HG02759 (cell line): ENCODE results near the gene SDHB.
"Not testable (repeated sequence)": the region's sequence is repeated elsewhere in the genome, so short reads cannot be mapped to it uniquely, and the experiment has no call there.

Experiments used
- ATAC-seq: cut with Tn5 transposase; IDR thresholded peaks from one replicate; pipeline ENCODE4 v1.9.1; 2021; ENCODE audit warnings: mild to moderate bottlenecking, moderate library complexity; ENCODE audit not compliant: unreplicated experiment

SDHB gene

DNA sequence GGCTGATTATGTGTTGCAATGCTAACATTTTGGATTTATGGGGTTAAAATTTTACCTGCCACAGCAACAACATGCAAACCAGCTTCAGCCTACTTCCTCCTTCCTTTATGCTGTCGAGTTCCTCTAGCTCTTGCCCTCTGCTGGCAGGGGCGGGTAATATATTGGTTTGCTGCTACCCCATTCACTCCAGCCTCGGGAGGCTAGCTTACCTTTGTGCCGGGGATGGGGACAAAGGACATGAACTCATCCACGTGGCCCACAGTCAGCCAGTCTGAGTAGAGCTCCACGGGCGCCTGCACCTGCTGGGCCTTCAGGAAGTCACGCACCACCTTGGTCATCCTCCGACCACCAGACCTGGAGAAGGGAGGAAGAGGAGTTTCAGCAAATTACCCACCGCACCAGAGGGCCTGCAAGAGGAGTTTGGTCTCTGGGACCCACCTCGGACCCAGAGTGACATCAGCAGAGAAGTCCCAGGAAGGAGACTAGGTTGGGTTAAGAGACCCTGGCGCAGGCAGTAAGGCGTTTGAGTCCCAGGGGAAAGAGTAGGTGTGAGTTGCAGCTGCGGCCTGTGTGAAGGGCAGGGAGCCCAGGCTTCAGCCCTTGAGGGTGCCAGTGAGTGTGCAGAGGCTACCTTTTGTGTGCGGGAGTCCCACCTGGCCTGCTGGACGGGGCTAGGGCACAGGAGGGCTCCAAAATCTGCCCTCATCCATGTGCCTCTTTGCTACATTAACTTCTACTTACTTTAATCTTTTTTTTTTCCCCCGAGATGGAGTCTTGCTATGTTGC lies 21.8 kb upstream of the SDHB start:
- ATAC-seq = no peak

DNA sequence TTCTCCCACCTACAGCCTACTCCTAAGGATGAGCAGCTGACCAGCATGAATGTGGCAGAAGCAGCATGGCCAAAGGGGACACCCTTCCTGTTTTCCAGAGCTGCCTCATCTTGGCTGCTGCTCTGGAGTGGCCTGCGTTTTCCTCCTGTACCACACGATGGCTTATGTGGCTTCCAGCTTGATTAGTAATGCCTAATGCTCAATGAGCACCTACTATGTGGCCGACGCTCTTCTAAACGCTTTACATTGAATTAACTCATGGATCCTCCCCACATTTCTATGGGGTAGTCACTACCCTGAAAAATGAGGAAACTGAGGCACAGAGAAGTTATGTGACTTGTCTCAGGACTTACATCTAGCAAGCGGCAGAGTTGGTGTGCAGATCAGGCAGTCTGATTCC lies 18.0 kb upstream of the SDHB start:
- ATAC-seq = no peak

DNA sequence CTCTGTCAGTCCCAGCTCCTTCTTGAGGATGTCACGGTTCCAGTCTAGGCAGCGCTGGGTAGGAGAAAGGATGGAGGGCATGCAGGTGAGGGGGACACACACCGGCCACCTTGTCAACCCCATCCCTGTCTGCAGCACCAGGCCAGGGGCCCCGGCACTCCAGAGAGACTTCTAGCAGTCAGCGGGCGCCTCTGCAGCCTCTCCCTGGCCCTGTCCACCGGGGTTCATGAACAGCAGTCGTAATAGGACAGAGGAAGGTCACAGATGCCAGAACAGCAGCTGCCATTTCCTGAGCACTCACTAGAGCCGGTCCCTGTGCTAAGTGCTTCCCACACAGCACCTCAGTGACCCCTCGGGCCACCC lies 16.3 kb upstream of the SDHB start:
- ATAC-seq = no peak

DNA sequence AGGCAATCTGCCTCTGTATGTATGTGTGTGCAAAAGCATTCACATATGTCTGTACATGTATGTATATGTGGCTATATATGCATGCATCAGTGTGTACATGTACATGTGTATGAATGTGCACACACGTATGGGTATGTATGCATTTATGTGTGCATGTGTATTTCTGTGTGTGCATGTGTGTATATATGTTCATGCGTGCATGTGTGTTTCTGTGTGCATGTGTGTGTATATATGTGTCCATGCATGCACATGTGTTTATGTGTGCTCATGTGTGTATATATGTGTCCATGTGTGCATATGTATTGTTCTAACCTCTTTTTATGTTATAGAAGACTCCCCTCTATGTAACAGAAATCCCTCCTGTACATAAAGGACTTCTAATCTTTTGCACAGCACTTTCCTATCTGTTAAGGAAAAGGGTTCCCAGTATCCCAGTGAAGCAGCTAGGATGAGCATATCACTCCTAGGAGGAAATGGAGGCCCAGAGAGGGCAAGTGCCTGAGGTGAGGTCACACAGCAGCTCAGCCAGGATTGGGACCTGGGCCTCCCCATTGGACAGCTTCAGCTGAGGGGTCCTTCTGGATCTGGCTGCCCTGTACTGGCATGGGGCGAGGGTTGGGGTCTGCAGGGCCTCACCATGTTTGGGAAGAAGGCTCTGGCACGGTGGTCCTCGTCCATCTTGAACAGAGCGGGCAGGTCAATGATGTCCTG lies 15.8 kb upstream of the SDHB start:
- ATAC-seq = no peak

DNA sequence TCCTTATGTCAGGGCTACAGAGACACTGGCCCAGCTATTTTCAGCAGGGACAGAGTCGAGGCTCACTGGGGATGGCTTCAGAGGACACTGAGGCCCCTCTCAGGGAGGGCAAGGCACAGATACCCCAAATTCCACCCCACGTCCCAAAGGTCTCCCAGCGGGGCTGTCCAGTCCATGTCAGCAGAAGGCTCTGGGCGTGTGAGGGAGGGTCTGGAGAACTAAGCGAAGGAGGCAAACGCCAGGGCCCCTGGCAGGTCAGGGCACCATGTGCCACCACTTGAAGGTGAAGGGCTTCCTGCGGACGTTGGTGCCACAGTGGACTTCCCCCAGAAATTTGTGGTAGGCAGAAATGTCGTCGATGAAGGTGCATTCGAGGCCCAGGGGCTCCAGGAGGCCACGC lies 15.0 kb upstream of the SDHB start:
- no peak for ATAC-seq

DNA sequence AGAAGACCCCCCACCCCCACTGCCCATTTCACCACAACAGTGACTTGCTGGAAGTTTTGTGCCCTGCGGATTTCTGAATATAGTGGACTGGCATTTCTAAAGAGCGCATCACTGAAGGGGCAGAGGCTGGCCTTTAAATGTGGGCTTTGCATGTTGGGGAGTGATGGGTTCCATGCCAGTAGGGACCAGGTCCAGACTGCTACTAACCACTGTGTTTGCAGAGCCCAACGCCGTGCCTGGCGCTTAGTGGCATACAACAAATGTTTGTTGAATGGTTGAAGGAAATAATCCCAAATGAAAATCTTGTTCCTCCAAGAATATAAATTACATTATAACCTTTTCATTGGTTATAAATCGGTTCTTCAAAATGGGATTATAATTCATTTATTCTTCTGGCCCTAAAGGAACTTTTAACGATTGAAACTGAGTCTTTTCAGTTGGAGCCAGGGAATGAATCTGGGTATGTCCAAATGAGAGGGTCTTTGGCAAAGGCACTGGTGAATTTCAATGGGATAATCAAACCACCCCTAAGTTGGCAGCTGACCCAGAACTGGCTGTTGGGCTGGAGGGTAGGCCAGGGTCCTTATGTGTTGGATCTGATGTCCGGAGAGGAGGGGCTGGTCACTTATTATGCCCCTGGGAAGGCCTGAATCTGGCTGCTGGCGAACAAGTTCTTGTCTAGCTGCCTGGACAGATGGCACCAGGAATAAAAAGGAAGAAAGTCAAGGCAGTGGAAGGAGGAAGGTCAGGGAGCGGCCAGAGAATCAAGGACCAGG lies 13.8 kb upstream of the SDHB start:
- ATAC-seq = no peak

DNA sequence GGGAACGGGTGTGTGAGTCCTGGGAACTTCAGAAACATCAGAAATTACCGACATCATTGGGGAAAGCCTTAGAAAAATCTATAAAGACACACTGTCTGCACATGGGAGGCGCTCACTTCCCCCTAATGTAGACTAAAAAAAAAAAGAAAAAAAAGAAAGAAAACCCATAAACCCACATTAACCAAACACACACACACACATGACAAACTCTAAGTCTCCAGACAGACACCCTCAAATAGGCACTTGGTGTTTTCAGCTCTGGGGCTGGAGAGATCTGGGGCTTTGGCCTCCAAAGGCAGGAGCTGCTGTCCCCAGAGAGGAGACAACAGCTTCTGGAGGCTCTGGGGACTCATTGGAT lies 13.2 kb upstream of the SDHB start:
- no peak for ATAC-seq

DNA sequence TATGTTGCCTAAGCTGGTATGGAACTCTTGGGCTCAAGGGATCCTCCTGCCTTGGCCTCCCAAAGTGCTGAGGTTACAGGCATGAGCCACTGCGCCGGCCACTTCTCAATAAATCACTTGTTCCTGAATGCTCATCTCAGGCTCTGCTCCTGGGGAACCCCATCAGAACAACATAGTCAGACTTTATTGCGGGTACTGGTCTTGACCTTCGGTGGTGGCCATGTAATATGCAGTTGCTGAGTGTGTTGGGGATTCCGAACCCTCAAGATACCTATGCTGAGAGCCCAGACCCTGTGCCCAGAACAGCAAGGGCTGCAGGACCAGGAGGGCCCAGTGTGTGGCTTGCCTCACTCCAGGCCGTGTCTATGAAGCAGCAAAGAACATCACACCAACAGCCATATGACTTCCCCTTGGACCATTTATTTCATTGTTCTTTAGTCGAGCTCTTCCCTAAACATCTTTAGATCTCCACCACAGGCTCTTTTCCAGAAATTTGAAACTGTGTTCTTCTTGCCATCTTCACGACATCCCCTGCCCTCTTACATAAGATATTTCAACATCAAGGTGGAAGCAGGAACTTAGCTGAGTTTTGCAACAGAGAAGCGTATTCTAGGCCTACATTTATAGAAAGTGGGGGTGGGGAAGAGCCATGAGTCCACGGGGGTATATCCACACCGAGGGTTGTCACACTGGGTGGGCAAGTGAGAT lies 12.7 kb upstream of the SDHB start:
- no peak for ATAC-seq

DNA sequence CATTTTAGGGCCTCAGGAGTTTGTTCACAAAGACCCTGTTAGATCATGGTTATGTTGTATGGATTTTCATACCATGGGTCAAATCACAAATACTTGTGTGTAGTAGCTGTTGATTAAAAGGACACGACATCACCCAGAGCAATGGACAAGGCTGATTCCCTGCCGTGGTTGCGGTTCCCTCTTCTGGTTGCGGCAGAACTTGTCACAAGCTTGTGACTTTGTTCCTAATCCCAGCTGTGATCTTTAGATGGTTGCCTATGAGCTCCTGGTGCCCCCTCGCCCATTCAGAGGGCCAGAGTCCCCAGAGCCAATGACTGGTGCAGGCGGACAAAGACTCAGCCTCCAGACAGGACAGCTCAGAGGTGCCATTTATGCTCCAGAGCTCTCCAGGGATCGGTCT lies 11.8 kb upstream of the SDHB start:
- no peak for ATAC-seq

DNA sequence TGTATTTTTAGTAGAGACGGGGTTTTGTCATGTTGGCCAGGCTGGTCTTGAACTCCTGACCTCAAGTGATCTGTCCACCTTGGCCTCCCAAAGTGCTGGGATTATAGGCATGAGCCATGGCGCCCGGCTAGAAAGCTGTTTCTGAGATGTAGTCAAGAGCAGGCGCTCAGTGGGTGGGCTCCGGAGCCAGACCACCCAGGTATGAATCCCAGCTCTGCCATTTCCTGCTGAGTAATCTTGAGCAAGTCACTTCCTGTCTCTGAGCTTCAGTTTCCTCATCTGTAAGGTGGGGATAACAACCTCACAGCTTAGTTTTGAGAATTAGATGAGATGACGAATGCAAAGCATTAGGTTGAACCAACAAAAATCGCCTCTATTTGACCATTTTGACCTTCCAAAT lies 8.9 kb upstream of the SDHB start:
- not testable (repeated sequence) for ATAC-seq

DNA sequence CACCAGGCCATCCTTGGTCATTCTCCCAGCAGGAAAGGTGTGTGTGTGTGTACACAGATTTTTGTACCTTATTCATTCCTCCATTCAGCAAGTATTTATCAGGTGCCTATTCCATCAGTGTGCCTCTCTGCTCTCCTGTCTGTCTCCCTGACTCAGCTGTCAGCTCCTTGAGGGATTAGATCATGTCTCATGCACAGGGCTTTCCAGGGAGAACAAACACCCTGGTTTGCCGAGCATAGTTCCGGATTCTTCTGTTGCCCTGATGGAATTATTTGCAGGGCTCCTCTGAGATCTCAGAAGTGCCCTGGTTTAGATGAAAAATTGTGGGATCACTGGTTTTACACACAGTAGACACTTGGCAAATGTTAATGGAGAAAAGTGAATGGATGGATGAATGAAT lies 8.1 kb upstream of the SDHB start:
- no peak for ATAC-seq

DNA sequence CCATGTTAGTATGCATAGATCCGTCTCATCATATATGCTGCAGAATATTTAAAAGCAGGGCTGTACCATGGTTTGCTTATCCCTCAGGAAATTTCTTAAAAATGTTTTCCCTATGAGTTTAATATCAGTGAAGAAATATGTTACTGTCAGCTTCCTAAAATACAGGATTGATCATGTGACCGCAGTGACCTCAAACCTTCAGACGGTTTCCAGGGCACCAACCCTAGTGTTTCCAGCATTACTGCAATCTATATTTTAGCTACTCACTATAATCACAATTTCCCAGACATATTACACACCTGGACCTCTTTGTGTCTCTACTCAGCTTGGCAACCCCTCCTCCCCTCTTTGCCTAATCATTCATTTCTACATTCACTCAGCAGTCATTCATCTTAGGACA lies 7.7 kb upstream of the SDHB start:
- no peak for ATAC-seq

DNA sequence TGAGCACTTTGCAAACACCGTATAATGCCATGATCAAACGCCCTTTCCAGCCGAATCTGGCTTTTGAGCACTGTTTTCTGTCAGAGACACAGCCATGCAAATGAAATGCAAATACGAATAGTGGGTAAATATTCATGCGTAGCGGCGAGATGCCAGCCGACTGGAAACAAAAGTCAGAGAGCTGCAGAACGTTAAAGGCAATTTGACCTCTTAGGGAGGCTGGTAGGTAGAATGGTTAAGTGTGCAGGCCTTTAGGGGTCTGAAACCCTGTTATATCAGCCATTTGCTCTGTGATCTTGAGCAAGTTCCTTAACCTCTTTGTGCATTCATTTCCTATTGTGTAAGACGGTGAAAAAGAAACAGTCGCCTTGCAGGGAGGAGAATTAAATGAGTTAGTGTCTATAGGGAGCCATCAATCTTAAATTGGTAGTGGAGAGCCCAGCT lies 6.5 kb upstream of the SDHB start:
- ATAC-seq = no peak

DNA sequence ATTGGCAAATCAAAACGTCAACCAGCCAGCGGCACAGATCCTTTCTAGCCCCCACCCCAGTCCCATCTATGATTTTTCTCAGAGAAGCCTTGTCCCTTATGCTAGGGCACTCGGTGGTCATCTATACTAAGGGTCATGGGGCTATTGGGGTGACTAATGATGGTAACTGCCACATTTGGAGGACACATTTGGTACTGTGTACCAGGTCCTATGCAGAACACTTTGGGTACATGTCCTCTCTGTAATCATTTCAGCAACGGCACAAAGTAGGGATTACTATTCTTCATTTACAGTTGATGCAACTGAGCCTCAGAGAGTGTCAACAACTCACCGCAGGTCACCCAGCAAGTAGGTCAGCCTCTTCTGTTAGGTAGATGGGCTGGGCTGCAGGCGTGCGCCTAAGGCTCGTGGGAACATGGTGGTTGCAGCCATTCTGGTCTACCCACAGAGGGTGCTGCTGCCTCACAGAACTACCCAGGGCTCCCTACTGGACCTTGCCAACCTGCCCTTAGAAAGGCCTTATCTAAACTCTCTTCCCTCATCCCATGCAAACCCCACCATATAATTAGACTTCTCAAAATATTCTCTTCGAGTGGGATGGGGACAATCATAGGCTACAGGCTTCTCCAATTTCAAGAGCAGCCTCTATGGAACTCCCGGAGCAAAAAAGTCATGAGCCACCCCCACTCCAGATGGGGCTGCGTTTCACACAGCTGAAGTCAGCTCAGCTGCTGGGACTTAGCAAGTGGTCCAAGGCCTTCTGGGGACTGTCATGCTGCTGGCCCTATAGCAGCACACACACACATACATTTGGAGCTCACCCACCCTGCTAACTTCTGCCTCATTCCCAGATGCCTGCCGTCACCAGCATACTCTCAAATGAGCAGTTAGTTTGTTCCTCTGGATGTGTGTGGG lies 5.8 kb upstream of the SDHB start:
- ATAC-seq = no peak

DNA sequence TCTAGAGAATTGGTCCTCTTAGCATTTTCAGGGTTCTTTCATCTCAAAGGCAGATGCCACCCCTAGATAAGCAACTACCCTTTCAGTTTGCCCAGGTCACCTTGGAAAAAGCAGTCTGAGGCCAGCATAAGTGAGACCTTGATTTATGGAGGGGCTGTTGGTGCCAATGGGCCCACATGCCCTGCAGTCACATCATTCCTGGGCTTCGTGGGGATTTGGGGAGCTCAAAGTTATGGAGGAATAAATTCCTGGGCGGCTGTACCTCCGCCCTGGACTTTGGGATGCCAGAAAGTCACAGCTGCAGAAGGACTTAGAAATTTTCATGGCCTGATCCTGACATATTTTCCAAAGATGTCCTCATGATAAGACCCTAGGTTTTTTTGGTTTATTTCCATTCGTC lies 2.7 kb upstream of the SDHB start:
- ATAC-seq = no peak

DNA sequence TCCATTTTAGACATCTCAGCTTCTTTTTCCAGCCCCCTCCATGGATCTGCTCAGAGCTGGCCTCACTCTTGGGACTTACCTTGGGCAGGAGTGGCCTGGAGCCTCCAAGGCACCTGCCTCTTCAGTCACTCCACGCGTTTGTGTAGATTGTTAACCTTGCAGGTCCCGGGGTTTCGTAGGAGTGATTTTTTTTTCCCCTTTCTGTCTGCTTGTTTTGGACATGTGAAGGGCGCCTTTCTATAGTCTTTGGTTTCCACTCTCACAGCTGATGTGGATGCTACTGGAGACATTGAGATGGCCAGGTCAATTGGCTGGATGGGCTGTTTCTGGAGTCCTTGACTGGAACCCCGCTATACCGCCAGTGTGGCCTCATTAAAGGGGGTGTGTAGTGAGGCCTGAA lies 2.0 kb upstream of the SDHB start:
- ATAC-seq = no peak

DNA sequence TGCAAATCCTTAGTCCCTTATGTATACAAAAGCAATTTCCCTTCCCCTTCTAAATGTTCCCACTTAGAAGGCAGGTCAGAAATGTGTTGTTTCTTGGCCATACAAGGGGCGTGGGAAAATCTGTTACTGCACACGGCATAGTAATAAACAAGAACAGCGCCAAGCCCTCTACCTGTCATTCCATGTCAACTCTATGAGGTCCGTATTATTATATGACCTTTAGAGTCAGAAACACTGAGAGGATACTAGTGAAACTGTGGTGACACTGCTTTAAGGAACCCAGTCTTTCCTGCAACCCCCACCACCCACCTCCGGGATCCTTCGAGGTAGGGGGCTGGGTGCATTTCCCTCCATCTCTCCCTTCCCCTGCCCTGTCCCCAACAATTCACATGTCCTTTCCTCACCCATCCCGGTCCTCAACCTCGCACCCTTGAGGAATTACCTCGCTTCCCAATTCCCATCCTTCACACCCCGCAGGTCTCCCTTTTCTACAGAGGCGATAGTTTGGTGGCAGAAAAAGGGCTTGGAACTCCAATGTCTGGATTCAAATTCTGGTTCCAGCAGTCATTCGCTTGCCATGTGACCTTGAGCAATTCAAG lies 647 bp downstream of the SDHB start:
- ATAC-seq = no peak

DNA sequence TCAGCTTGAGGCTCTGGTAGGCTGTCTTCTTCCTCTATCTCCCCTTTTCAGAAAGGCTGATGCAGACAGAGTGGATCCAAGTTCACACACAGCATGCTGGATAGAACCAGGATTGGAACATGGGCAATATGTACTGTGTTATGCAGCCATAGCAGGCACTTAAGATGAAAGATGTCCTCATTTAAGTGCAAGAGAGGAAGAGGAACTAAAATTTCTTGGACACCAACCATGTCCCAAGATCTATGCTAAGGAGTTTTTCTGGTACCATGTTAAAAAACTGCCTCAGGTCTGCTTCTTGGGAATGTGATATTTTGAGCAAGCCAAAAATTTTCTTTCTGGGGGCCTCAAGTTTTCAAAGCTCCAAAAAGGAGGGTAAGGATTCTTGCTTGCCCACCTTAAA lies 1.2 kb downstream of the SDHB start:
- no peak for ATAC-seq

DNA sequence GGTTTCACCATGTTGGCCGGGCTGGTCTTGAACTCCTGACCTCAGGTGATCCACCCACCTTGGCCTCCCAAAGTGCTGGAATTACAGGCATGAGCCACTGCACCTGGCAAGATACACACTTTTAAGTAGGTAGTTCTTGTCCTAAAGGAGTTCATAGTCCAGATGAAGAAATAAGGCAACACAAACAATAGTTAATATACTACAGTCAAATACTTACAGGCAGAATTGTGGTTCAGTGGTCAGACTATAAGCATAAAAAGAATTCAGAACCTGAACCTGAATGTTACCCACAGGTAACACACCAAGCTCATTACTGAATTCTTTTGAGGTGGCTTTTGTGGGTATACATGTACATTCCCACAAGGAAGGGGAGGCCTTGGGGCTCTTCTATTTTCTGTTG lies 1.8 kb downstream of the SDHB start:
- ATAC-seq = no peak

DNA sequence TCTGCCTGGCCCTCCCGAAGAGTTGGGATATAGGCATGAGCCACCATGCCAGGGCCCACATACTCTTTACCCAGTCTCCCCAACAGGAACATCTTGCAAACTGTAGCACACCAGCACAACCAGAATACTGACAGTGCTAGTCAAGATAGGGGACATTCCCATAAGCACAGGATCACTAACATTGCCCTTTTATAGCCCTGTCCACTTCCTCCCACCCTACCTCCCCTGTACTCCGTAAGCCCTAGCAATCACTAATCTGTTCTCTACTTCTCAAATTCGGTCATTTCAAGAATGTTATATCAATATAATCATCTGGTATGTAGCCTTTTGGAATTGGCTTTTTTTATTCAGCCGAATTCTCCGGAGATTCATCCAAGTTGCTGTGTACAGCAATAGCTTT lies 5.9 kb downstream of the SDHB start:
- ATAC-seq = no peak
